Testis (tissue), 2 donors: ENCODE data around the gene CRIM1.

ENCODE experiments used
- POLR2A ChIP-seq: fragments of 450-650 bp; IDR thresholded peaks from one replicate; pipeline ENCODE4 v1.6.1; 2017; ENCODE audit warnings: antibody characterized with exemption, mild to moderate bottlenecking, moderate library complexity
- TF ChIP-seq, protein P1 (sequence below), 3 experiments: fragments of 450-650 bp in 2 of 3; fragments of 200-600 bp in 1 of 3; sonication (generic) in 1 of 3; IDR thresholded peaks; one replicate each; pipeline ENCODE4 v1.5.1; 2016 to 2019; ENCODE audit warnings: antibody characterized with exemption in 3 of 3, mild to moderate bottlenecking in 2 of 3, moderate library complexity in 1 of 3

DNA sequence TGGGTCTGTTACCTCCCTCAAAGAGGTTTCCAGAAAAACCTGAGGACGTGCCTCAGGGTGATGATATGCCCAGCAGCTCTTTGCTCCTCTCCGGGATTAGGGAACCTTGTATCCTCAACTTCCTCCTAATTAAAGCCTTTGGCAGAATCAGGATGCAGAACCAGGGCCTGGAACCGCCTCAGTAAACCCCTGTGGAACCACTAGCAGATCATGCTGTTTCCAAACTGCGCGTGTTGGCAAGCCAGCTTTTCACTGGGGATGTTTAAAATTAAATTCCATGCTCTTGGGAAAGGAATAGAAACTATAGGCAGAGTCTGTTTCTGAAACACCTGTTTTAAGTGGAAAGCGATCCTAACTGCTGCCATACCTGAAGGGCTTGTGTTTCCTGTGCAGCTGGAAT, 26.4 kb downstream of the CRIM1 start:
- TF ChIP-seq, protein P1, sequence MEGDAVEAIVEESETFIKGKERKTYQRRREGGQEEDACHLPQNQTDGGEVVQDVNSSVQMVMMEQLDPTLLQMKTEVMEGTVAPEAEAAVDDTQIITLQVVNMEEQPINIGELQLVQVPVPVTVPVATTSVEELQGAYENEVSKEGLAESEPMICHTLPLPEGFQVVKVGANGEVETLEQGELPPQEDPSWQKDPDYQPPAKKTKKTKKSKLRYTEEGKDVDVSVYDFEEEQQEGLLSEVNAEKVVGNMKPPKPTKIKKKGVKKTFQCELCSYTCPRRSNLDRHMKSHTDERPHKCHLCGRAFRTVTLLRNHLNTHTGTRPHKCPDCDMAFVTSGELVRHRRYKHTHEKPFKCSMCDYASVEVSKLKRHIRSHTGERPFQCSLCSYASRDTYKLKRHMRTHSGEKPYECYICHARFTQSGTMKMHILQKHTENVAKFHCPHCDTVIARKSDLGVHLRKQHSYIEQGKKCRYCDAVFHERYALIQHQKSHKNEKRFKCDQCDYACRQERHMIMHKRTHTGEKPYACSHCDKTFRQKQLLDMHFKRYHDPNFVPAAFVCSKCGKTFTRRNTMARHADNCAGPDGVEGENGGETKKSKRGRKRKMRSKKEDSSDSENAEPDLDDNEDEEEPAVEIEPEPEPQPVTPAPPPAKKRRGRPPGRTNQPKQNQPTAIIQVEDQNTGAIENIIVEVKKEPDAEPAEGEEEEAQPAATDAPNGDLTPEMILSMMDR (IDR thresholded peaks at IDR 0.05): no peak
- TF ChIP-seq POLR2A: no peak
